A549 treated with AZD9567 at 1 μM for 4 hours (cell line): ENCODE measurements around the gene HIRA. TPM values are rescaled to one million over a fixed set of nuclear protein-coding genes. Genes with fewer than 3 reads are reported as not detected.

Experiments
- total RNA-seq: library from RNA; stranded (reverse); fragments of 200-300 nt; extraction: Qiagen RNA extraction; gene quantifications from 5 replicates; pipeline ENCODE4 v1.2.3, GENCODE V29; 2022; ENCODE audit not compliant: insufficient read depth

The HIRA gene, protein sequence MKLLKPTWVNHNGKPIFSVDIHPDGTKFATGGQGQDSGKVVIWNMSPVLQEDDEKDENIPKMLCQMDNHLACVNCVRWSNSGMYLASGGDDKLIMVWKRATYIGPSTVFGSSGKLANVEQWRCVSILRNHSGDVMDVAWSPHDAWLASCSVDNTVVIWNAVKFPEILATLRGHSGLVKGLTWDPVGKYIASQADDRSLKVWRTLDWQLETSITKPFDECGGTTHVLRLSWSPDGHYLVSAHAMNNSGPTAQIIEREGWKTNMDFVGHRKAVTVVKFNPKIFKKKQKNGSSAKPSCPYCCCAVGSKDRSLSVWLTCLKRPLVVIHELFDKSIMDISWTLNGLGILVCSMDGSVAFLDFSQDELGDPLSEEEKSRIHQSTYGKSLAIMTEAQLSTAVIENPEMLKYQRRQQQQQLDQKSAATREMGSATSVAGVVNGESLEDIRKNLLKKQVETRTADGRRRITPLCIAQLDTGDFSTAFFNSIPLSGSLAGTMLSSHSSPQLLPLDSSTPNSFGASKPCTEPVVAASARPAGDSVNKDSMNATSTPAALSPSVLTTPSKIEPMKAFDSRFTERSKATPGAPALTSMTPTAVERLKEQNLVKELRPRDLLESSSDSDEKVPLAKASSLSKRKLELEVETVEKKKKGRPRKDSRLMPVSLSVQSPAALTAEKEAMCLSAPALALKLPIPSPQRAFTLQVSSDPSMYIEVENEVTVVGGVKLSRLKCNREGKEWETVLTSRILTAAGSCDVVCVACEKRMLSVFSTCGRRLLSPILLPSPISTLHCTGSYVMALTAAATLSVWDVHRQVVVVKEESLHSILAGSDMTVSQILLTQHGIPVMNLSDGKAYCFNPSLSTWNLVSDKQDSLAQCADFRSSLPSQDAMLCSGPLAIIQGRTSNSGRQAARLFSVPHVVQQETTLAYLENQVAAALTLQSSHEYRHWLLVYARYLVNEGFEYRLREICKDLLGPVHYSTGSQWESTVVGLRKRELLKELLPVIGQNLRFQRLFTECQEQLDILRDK
- total RNA-seq: 23.7 to 25.6 TPM (median 24.2 TPM) in 5 replicates

DNA sequence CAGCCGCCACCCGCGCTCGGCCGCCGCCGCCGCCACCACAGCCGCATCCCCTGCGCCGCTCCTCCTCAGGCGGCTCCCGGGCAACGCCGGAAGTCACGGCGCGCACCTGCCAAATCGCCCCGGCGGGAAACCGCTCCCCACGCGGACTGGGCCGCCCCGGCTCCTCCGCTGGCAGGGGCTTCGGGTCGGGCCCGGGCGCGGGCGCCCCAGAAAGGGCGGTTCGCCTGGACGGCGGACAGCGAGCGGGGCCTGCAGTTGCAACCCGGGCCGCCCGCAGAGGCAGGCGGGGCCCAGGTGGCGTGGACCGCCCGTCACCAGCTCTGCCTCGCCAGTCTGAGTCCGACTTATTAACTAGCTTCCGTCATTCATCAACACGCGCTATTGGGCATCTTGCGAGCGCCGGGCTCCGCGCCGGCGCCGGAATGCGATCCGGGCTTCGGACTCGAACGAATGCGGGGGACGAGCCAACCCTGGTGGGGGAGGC is at the start of gene HIRA:
HIRA (minus strand) TSS at position 85 of the 484 bp plus-strand sequence. CDS start 257 bp downstream, outside the sequence.

DNA sequence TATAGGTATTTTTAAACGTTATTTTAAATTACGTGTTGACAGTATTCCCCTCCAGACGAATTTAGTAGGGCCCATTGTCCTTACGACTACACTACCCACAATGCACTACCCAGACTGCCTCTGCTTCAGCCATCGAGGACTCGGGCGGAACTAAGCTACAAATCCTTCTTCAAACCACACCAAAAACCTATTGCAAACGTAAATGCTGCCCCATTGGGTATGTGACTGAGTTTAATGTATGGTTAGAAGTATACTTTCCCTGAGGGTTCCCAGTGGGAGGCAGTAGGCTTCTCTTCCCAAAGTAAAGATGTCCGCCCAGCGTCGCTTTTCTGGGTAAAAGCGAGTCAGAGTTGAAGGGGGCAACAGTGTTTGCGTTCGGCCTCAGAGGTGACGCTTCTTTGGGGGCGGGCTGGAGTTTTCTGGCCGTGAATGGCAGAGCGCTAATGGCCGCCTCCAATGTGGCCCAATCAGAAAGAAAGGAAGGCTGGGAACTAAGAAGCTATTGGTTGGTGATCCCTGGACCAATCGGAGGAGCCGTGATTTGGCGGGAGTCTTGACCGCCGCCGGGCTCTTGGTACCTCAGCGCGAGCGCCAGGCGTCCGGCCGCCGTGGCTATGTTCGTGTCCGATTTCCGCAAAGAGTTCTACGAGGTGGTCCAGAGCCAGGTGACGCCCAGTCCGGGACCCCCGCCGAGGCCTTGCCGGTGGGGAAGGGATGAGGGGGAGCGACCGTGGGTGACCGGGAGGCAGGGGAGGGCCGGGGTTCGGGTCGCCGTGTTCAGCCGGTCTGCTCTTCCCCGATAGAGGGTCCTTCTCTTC is 48.0 kb upstream of the HIRA start, which contains the start of gene CDC45:
CDC45 (plus strand) TSS at position 566 of the 818 bp plus-strand sequence; CDS start at position 615, 49 bp downstream.

DNA sequence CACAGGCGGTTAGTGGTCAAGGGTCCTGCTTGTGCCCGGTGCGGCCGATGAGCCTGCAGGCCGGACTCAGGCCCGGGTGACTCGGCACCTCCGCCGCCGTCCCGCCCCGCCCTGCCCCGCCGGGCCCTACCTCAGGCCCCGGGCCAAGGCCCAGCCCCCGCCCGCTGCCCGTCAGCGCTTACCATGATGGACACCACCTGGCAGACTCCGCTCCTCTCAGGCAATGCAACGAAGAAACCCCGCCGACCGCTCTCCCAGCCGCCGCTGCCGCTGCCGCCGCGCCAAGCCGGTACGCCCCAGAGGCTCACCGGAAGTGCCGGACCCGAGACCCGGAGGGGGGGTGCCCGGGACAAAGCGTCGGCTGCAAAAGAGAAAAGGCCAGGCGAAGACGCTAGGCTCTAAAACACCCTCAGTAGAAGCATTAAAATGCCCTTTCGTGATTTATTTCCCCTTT is 47.4 kb upstream of the HIRA start, which contains the start of gene UFD1:
UFD1 (minus strand) TSS at position 293 of the 454 bp plus-strand sequence; CDS start at position 185, 108 bp downstream.

DNA sequence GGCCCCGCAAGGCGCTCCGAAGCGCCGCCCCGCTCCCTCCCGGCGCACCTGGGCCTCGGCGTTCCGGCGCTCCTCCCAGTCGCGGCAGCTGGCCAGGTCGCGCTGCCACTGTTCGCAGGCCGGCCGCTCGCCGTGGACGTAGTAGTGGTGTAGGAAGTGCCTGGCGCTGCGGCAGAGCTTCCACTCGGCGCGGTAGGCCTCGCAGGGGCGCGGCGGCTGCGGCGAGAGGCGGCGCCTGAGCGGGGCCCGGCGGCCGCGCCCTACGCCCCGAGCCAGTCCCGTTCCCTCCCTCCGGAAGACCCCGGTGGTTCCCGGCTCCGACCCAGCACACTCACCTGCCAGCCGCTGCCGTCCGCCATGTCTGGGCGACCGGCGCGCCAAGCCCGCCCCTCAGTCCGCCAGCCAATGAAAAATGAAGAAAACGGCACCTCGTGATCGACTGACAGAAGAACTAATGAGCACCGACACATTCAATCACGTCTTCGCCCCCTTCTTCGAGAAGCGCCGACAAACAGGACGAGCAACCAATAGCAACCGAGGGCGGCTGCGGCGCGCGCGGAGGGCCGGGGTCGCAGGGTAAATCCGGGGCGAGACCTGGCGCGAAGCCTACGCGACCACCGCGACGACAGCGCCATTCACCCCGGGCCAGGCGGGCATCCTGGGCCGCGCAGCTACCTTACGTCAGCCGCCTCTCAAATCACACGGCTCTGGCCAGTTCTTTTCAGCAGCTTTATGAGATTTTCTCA is 16.0 kb upstream of the HIRA start, which contains the start of gene C22orf39:
C22orf39 (minus strand) TSS at position 382 of the 746 bp plus-strand sequence; CDS start at position 359, 23 bp downstream.

DNA sequence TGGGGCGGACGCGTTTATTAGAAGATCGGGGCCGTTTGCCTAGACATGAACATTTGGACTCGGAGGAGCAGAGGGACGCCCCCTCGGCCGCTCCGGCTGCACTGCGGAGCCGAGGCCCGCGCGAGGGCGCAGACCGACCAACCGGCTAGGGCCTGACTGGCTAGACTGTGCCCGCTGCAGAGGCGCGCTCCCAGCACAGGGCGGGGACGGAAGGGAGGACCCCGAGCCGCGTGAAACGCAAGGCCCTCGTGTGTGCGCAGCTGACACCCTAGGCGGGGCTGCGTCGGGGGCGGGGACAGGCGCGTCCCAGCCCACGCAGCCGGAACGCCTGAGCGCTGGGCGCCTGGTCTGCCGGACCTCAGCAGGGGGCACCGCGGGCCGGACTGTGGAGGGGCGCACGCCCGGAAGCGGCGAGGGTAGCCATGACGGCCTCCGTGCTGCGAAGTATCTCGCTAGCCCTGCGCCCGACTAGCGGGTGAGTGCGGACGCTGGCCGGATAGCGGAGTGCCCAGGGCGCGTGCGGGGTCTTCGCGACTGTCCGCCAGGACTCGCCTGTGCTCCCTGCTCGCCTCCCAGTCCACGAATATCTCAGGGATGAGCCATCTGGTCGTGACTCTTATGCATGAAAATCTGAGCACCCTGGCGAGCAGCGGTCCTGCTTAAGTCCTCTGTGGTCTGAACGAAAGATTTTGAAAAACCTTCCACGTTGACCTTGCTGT is 759 bp upstream of the HIRA start, which contains the start of gene MRPL40:
MRPL40 (plus strand) TSS at position 413 of the 719 bp plus-strand sequence; CDS start at position 423, 10 bp downstream.

DNA sequence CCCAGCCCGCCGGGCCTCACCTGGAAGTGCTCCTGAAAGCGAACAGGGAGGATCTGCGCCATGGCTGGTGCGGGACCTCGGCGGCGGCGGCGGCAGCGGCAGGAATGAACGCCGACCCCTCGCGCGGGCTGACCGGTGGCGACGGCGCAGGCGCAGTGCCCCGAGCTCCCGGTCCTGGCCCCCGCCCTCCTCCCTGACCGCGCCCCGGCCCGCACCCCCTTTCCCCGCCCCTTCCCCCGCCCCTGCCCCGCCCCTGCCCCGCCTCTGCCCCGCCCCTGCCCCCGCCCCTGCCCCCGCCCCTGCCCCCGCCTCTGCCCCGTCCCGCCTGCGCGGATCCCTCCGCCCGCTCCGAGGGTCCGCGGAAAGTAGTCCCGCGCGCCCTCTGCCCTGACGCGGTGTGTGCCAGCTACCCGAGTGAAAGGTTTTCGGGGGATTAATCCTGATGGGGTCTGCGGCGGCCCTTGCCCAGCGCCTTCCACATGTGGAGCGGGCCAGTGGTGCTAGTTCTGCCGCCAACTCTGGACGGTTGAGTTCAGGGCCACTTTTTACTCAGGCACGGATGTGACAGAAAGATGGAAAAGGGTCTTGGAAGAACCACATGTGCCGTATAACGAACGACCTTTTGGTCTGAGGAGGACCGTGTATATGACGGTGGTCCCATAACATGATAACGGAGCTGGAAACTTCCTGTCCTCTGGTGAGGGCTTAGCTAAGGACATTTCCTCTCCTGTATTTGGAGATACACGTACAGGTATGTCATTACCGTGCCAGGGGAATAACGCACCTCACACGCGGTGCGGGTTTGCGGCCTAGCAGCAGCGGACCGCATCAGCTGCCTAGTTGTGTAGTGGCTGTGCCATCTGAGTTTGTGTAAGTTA is 139.7 kb downstream of the HIRA start, which contains the start of gene CLTCL1:
CLTCL1 (minus strand) TSS at position 140 of the 878 bp plus-strand sequence; CDS start at position 62, 78 bp downstream.

Other genes with a start within 250 kb of the HIRA start
- 3.4 to 5.5 TPM (median 4.8 TPM) in 5 replicates for gene CLTCL1, start 140.0 kb downstream of the HIRA start, total RNA-seq
- gene MRPL40, start 812 bp upstream of the HIRA start, total RNA-seq: 43.0 to 48.7 TPM (median 45.5 TPM) in 5 replicates
- 14.6 to 16.9 TPM (median 16.3 TPM) in 5 replicates for gene C22orf39, start 16.0 kb upstream of the HIRA start, total RNA-seq
- gene UFD1, start 47.5 kb upstream of the HIRA start, total RNA-seq: 71.8 to 98.3 TPM (median 97.3 TPM) in 5 replicates
- gene CDC45, start 48.2 kb upstream of the HIRA start, total RNA-seq: 24.3 to 27.9 TPM (median 25.9 TPM) in 5 replicates
- not detected in 5 replicates for gene CLDN5, start 92.7 kb upstream of the HIRA start, total RNA-seq